Keratinocyte (primary cell): Measurements from ENCODE around the gene RTBDN. TPM values are rescaled to one million over a fixed set of nuclear protein-coding genes. Genes with fewer than 3 reads are reported as not detected.

Experiments used
- DNase-seq: peaks from one replicate; pipeline ENCODE4 v3.0.0-alpha.2; 2011; ENCODE audit warnings: low read depth, missing footprints, low spot score
- FAIRE-seq: peaks from 2 replicates; lab custom pipeline; 2011; peaks lifted over from hg19 to GRCh38; lab: Jason Lieb, UNC
- H2AFZ ChIP-seq: 2 replicates; pipeline ENCODE4 v1.6.0; 2012; ENCODE audit warnings: low read length, control low read depth, inconsistent platforms; ENCODE audit not compliant: control insufficient read depth
- H3K27ac ChIP-seq: 2 replicates; pipeline ENCODE4 v1.5.1; 2011; ENCODE audit warnings: low read length; ENCODE audit not compliant: control insufficient read depth, insufficient read depth
- H3K27me3 ChIP-seq: 3 replicates; pipeline ENCODE4 v1.6.0; 2011; ENCODE audit warnings: low read length; ENCODE audit not compliant: control insufficient read depth, insufficient read depth; ENCODE audit errors: extremely low read depth
- H3K36me3 ChIP-seq, 2 experiments: 2 replicates in 1 of 2; 3 replicates in 1 of 2; pipeline ENCODE4 v1.5.1; 2011; ENCODE audit warnings: low read length in 2 of 2, mild to moderate bottlenecking in 1 of 2; ENCODE audit not compliant: control insufficient read depth in 2 of 2, insufficient read depth in 2 of 2; ENCODE audit errors: extremely low read depth in 1 of 2
- H3K4me1 ChIP-seq: 3 replicates; pipeline ENCODE4 v1.5.1; 2011; ENCODE audit warnings: low read length; ENCODE audit not compliant: control insufficient read depth, insufficient read depth; ENCODE audit errors: extremely low read depth
- H3K4me2 ChIP-seq: 3 replicates; pipeline ENCODE4 v1.6.0; 2011; ENCODE audit warnings: low read depth, low read length; ENCODE audit not compliant: control insufficient read depth, insufficient read depth; ENCODE audit errors: extremely low read depth
- H3K4me3 ChIP-seq, 3 experiments: fragments of 200-600 bp in 1 of 3; sonication (generic) in 1 of 3; 2 replicates in 2 of 3; 3 replicates in 1 of 3; pipeline ENCODE4 v1.5.1; 2011 to 2016; ENCODE audit warnings: low read length in 3 of 3, mild to moderate bottlenecking in 3 of 3, control low read depth in 2 of 3, inconsistent platforms in 1 of 3, low read depth in 1 of 3, mixed read lengths in 1 of 3, mixed run types in 1 of 3, moderate library complexity in 1 of 3; ENCODE audit not compliant: control insufficient read depth in 2 of 3, insufficient read depth in 2 of 3; ENCODE audit errors: extremely low read depth in 1 of 3
- H3K79me2 ChIP-seq: 2 replicates; pipeline ENCODE4 v1.6.0; 2012; ENCODE audit warnings: low read length; ENCODE audit not compliant: control insufficient read depth, insufficient read depth
- H3K9ac ChIP-seq: 3 replicates; pipeline ENCODE4 v1.6.0; 2011; ENCODE audit warnings: low read length; ENCODE audit not compliant: control insufficient read depth, insufficient read depth; ENCODE audit errors: extremely low read depth
- H3K9me1 ChIP-seq: 3 replicates; pipeline ENCODE4 v1.6.0; 2011; ENCODE audit warnings: low read length; ENCODE audit not compliant: control insufficient read depth, insufficient read depth; ENCODE audit errors: extremely low read depth
- H3K9me3 ChIP-seq: 2 replicates; pipeline ENCODE4 v1.5.1; 2012; ENCODE audit warnings: low read depth, low read length; ENCODE audit not compliant: control insufficient read depth
- H4K20me1 ChIP-seq: 3 replicates; pipeline ENCODE4 v1.6.0; 2011; ENCODE audit warnings: low read length; ENCODE audit not compliant: control insufficient read depth, insufficient read depth; ENCODE audit errors: extremely low read depth
- CTCF ChIP-seq, 3 experiments: IDR thresholded peaks in 1 of 3; conservative IDR thresholded peaks in 1 of 3; optimal IDR thresholded peaks in 1 of 3; 2 replicates in 2 of 3; 3 replicates in 1 of 3; pipeline versions ENCODE3 to v1.5.1; 2011; ENCODE audit warnings: low read length in 3 of 3, mild to moderate bottlenecking in 3 of 3, moderate library complexity in 2 of 3, control low read depth in 1 of 3, inconsistent platforms in 1 of 3; ENCODE audit not compliant: insufficient read depth in 2 of 3; ENCODE audit errors: extremely low read depth in 1 of 3
- EZH2 ChIP-seq: IDR thresholded peaks from one replicate; pipeline ENCODE4 v1.6.1; 2012; ENCODE audit warnings: inconsistent platforms, mild to moderate bottlenecking, low read length, moderate library complexity
- dilution Hi-C: fragments of 300-500 bp; cut with MboI; formaldehyde crosslinking; loops from one replicate; pipeline ENCODE4 v1.7.0; 2020; ENCODE audit warnings: low sequenced_read_pairs; ENCODE audit not compliant: extremely low pct_ligation_motif_present
- polyA plus RNA-seq, 5 experiments: library from polyadenylated mRNA; depleted of rRNA in 3 of 5; stranded (reverse) in 3 of 5; stranded (forward) in 1 of 5; unstranded in 1 of 5; fragments of >200 nt; gene quantifications; 1 replicate in 1 of 5; 2 replicates in 3 of 5; 3 replicates in 1 of 5; pipeline versions ENCODE4 v1.2.1 to v1.2.3, GENCODE V29; 2011 to 2012; ENCODE audit warnings: missing spikeins in 2 of 5, low read depth in 1 of 5, low replicate concordance in 1 of 5

RTBDN gene
- polyA plus RNA-seq, 1 donor (not counting 4 experiments of a cell fraction or from before 2014, with no cell fraction given) = not detected

- H3K27ac ChIP-seq = no peak overlapping the region
- DNase-seq = no peak
- no peak for TF ChIP-seq CTCF (optimal IDR thresholded peaks at IDR 0.05 in 1 of 3, IDR thresholded peaks at IDR 0.05 in 1 of 3, conservative IDR thresholded peaks at IDR 0.05 in 1 of 3; ENCODE audit: extremely low read depth in 1 of 3, insufficient read depth in 2 of 3, low read length in 3 of 3)
- TF ChIP-seq EZH2 = no peak
- no peaks in the 10 kb centered on the region for H3K4me1 ChIP-seq
- peaks cover 0 to 2% of the 10 kb centered on the region in 2 experiments for H3K36me3 ChIP-seq
- no peak overlapping the region for H2AFZ ChIP-seq
- FAIRE-seq = no peak
- H3K9ac ChIP-seq = no peak overlapping the region
- no peaks in the 10 kb centered on the region for H4K20me1 ChIP-seq
- no peak overlapping the region for H3K4me3 ChIP-seq
- H3K27me3 ChIP-seq = no peaks in the 10 kb centered on the region
- H3K79me2 ChIP-seq = no peaks in the 10 kb centered on the region
- no peaks in the 10 kb centered on the region for H3K9me3 ChIP-seq
- H3K9me1 ChIP-seq = no peaks in the 10 kb centered on the region
- dilution Hi-C loops = no loop called here
- no peak overlapping the region for H3K4me2 ChIP-seq
Observed at GRCh38 chr19:12815088-12815487, 19.3 kb downstream of the RTBDN start.

GRCh38 chr19:12806242-12807081, 27.9 kb downstream of the RTBDN start, which contains the start of gene RNASEH2A:
Gene RNASEH2A, plus strand, starts transcription at chr19:12806584. Its CDS starts 90 bp downstream, at chr19:12806674.
- H3K4me3 ChIP-seq = peak within 1 kb of the TSS; percentile 81 to 90 (median 87)
- H3K27me3 ChIP-seq = no peaks in the 10 kb centered on the region
- H3K36me3 ChIP-seq = peaks cover 0 to 3% of the 10 kb centered on the region in 2 experiments
- no peaks in the 10 kb centered on the region for H3K9me1 ChIP-seq
- DNase-seq = no peak
- H3K4me1 ChIP-seq = peaks cover 21% of the 10 kb centered on the region
- peak within 1 kb of the TSS; percentile 98 for H2AFZ ChIP-seq
- peak; percentile 36 for FAIRE-seq
- peak within 1 kb of the TSS; percentile 48 for H3K27ac ChIP-seq
- dilution Hi-C loops = no loop called here
- peak within 1 kb of the TSS; percentile 98 for H3K4me2 ChIP-seq
- peak within 1 kb of the TSS; percentile 81 for H3K9ac ChIP-seq
- peaks cover 8% of the 10 kb centered on the region for H3K79me2 ChIP-seq
- TF ChIP-seq EZH2 (no peak), CTCF (optimal IDR thresholded peaks at IDR 0.05 in 1 of 3, IDR thresholded peaks at IDR 0.05 in 1 of 3, conservative IDR thresholded peaks at IDR 0.05 in 1 of 3; ENCODE audit: extremely low read depth in 1 of 3, insufficient read depth in 2 of 3, low read length in 3 of 3) (peak in 1 of 3 experiments; percentile 2)
- H4K20me1 ChIP-seq = no peaks in the 10 kb centered on the region
- no peaks in the 10 kb centered on the region for H3K9me3 ChIP-seq
